Omental fat pad (tissue), 4 donors: Measurements from ENCODE around the gene SORCS2. TPM values are rescaled to one million over a fixed set of nuclear protein-coding genes. Genes with fewer than 3 reads are reported as not detected.
"Not testable (repeated sequence)": the region's sequence is repeated elsewhere in the genome, so short reads cannot be mapped to it uniquely, and the experiment has no call there.

Experiments
- ATAC-seq: fragments of 150-250 bp; one replicate; pipeline ENCODE4 v1.9.1; 2016; ENCODE audit warnings: mild to moderate bottlenecking, moderate library complexity; ENCODE audit not compliant: low FRiP score
- DNase-seq: peaks from one replicate; pipeline ENCODE4 v3.0.0-alpha.2; 2019; ENCODE audit warnings: low spot score
- total RNA-seq, 4 donors: library from RNA; depleted of rRNA; stranded (reverse); fragments of >200 nt; gene quantifications; one replicate each; pipeline ENCODE4 v1.1.0, GENCODE V29; 2016
- TF ChIP-seq, protein P1 (sequence below), 3 donors: fragments of 450-650 bp; IDR thresholded peaks; one replicate each; pipeline ENCODE4 v1.5.1; 2016 to 2017; ENCODE audit warnings: antibody characterized with exemption in 3 of 3, mild to moderate bottlenecking in 3 of 3, moderate library complexity in 2 of 3

SORCS2 gene
- total RNA-seq, 4 donors from 2014 or later = 0.63 to 4.6 (median 1.2) TPM

DNA sequence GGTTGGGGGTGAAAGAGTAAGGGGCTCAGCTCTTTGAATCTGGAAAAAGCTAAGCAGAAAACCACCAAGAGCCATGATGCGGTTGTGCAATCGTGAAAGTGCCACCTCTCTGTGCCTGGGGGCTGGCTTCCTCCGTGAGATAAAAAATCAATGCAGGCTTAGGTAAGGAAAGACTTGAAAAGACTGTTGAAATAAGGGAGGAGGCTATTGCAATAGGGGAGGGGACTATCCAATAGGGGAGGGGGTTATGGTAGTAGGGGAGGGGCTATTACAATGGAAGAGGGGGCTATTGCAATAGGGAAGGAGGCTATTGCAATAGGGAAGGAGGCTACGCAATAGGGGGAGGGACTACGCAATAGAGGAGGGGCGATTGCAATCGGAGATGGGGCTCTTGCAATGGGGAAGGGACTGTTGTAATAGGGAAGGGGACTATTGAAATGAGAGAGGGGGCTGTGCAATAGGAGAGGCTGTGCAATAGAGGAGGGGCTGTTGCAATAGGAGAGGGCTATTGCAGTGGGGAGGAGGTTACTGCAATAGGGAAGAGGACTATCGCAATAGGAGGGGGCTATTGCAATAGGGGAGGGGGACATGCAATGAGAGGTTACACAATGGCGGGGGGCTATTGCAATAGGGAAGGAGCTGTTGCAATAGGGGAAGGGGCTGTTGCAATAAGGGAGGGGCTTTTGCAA lies 404.7 kb downstream of the SORCS2 start:
- no peak for ATAC-seq
- TF ChIP-seq, protein P1, sequence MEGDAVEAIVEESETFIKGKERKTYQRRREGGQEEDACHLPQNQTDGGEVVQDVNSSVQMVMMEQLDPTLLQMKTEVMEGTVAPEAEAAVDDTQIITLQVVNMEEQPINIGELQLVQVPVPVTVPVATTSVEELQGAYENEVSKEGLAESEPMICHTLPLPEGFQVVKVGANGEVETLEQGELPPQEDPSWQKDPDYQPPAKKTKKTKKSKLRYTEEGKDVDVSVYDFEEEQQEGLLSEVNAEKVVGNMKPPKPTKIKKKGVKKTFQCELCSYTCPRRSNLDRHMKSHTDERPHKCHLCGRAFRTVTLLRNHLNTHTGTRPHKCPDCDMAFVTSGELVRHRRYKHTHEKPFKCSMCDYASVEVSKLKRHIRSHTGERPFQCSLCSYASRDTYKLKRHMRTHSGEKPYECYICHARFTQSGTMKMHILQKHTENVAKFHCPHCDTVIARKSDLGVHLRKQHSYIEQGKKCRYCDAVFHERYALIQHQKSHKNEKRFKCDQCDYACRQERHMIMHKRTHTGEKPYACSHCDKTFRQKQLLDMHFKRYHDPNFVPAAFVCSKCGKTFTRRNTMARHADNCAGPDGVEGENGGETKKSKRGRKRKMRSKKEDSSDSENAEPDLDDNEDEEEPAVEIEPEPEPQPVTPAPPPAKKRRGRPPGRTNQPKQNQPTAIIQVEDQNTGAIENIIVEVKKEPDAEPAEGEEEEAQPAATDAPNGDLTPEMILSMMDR (IDR thresholded peaks at IDR 0.05) = no peak
- DNase-seq = no peak

DNA sequence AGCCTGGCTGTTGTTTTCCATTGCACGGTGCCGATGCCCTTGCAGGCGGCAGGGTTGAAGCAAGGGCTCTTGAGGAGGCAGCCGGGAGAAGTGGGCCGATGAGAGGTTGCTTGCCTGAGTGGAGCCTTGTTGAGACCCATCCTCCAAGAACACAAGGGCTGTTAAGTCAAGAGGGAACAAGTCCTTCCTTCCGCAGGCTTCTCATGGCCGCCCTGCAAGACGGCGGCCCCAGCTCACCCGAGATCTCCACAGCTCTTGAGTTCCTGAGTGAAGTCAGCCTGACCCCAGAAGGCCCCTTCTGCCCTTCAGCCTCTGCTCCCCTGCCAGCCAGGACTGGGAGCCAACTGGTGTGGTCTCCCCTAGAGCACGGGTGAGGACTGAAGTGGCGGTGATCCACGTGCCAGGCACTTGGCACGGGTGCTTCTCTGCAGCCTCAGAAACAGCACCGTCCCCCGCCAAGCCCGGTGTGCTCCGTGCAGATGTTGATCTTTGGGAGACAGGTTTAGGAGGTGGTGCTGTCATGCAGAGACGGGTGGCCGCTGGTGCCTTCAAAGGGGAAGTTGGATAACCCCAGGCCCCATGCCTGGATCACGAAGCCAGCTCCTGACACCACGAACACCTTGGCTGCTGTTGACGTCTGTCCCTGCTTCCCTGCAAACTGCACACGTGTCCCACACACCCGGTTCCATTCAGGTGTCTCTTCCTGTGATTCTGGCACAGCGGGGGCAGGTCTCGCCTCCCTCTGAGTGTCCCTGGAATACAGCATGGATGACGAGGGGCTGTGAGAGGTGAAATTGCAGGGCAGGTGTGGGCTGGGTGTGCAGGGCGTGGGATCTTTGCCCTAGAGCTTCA lies 406.8 kb downstream of the SORCS2 start:
- ATAC-seq (no peak), DNase-seq (no peak)
- TF ChIP-seq, protein P1 (IDR thresholded peaks at IDR 0.05) = no peak

DNA sequence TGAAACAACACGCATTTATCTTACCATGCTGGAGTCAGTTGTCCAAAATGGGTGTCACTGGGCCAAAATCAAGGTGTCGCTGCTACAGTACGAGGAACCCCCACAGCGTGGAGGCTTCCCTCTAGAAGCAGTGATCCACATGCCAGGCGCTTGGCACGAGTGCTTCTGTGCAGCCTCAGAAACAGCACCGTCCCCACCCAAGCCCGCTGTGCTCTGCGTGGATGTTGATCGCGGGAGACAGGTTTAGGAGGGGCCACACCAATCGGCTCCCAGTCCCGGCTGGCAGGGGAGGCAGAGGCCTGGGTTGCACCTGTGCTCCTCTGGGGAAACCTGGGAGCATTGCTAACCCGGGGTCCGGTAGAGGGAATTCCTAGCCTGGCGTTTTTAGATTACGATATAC lies 407.9 kb downstream of the SORCS2 start:
- ATAC-seq = no peak
- DNase-seq = no peak
- TF ChIP-seq, protein P1 (IDR thresholded peaks at IDR 0.05) = no peak

DNA sequence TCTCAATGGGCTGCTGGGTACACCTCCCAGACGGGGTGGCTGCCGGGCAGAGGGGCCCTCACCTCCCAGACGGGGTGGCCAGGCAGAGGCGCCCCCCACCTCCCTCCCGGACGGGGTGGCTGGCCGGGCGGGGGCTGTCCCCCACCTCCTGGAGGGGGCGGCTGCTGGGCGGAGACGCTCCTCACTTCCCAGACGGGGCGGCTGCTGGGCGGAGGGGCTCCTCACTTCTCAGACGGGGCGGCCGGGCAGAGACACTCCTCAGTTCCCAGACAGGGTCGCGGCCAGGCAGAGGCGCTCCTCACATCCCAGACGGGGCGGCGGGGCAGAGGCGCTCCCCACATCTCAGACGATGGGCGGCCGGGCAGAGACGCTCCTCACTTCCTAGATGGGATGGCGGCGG lies 409.8 kb downstream of the SORCS2 start:
- DNase-seq = not testable (repeated sequence)

DNA sequence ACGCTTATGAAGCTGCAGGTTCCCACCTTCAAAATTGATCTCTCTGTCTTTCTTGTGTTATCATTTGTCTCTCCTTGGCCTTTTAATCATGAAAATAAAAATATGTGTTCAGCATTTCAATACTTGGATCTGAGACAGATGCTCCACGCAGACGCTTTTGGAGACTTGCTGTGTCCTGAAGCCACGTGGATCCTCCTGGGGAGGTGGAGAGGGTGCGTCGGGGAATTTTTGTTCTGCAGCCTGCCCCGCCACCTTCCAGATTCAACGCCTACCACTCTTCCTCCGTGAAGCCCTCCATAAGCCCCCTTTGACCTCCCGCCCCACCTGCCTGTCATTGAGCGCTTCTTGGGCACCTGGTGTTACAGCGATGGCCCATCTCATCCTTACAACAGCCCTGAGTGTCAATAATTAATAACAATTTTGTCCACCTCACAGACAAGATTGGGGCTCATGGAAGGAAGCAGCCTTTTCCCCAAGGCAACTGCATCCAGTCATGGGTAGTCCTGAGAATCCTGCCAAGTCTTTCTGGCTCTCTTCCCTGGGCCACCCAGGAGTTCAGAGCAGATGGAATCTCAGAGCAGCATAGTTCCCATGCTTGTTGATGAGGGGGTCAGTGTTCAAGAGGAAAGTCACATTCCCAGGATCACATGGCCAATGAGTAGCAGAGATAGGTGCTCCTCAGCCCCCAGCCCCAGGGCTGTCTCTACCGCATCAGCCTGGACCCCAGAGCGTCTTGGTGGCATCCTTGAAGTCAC lies 415.0 kb downstream of the SORCS2 start:
- TF ChIP-seq, protein P1 (IDR thresholded peaks at IDR 0.05) = no peak
- DNase-seq = no peak
- no peak for ATAC-seq

More for the DNA sequence above, 409.8 kb downstream of the SORCS2 start:
- not testable (repeated sequence) for ATAC-seq

DNA sequence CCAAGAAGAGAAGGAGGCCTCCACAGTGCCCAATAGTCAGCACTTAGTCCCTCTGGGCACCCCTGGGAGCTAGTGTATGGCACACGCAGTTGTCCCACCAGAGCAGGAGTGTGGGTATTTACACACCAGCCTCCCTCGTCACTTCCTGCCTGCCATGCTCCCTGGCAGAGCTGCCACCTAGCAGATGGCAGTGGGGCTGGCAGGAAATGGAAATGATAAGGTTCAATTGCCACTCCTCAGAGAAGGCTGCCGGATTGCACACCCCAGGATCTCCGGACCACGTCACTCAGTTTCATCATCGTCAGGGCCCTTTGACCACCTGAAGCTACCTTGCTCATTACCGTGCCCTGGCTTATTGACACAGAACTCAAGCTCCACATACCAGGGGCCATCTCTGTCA lies 415.7 kb downstream of the SORCS2 start:
- DNase-seq (no peak), ATAC-seq (no peak)
- TF ChIP-seq, protein P1 (IDR thresholded peaks at IDR 0.05) = no peak

DNA sequence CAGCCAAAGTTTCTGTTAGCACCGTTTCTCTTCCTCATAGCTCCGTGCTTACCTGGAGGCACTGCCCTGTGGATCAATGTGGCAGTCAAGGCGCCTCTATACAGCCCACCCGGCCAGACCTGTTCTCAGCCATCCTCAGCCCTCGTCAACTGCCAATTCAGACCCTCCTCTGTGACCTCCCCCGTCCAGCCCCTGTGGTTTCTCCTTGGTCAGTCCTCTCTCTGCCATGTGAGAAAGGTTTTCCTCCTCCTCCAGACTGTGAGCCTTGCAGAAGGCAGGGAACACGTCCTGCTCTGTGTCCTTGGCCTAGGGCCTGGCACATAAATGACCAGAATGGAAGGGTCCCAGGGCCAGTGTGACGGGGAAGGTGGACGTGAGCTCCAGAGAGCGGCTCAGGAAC lies 417.0 kb downstream of the SORCS2 start:
- ATAC-seq (no peak), DNase-seq (no peak)
- TF ChIP-seq, protein P1 (IDR thresholded peaks at IDR 0.05) = no peak
